Endometrial microvascular endothelial cells (primary cell): Measurements from ENCODE around the gene GKN1. TPM values are rescaled to one million over a fixed set of nuclear protein-coding genes. Genes with fewer than 3 reads are reported as not detected.

Experiments
- in situ Hi-C: cut with HindIII; loops from 2 replicates; pipeline ENCODE4 v1.10.0; 2017; ENCODE audit warnings: low sequenced_read_pairs, low pct_unique_long_range_greater_than_20kb; ENCODE audit errors: inconsistent ontology term
- total RNA-seq: library from RNA; depleted of rRNA; stranded (reverse); fragments of >200 nt; gene quantifications from one replicate; pipeline ENCODE4 v1.2.3, GENCODE V29; 2015; ENCODE audit errors: inconsistent ontology term

Gene GKN1
- total RNA-seq, 1 donor from 2014 or later: not detected

- in situ Hi-C loops: no loop called here
Observed at GRCh38 chr2:69022548-69022947, 48.1 kb downstream of the GKN1 start.

GRCh38 chr2:69023236-69023635 lies 48.8 kb downstream of the GKN1 start:
- in situ Hi-C loops: no loop called here

GRCh38 chr2:69026026-69026425 lies 51.6 kb downstream of the GKN1 start:
- in situ Hi-C loops: no loop called here

- in situ Hi-C loops: no loop called here
Observed at GRCh38 chr2:69026691-69027459, 52.4 kb downstream of the GKN1 start.

Other genes starting within 250 kb of the GKN1 start
- gene ARHGAP25, start 239.8 kb upstream of the GKN1 start, total RNA-seq: 20.5 TPM
- not detected for gene BMP10, start 103.2 kb upstream of the GKN1 start, total RNA-seq
- not detected for gene GKN2, start 21.7 kb upstream of the GKN1 start, total RNA-seq
- gene ANTXR1, start 38.5 kb downstream of the GKN1 start, total RNA-seq: 5.6 TPM